WTC11 (cell line): ENCODE results near the gene MAB21L4. TPM values are rescaled to one million over a fixed set of nuclear protein-coding genes. Genes with fewer than 3 reads are reported as not detected.

Experiments used
- ATAC-seq: fragments of 200-7000 bp; cut with Tn5 transposase; 2 replicates; pipeline ENCODE4 v1.10.0; 2021; ENCODE audit warnings: mild to moderate bottlenecking, moderate library complexity
- CTCF ChIA-PET: fragments of 300-600 bp; sonication (Branson Sonifier 250); formaldehyde crosslinking; loops from one replicate; lab custom pipeline; 2021; ENCODE audit warnings: antibody characterized with exemption; lab: Charles Lee
- POLR2A ChIA-PET: fragments of 350-600 bp; sonication (Branson Sonifier 250); formaldehyde crosslinking; loops from one replicate; lab custom pipeline; 2021; ENCODE audit warnings: antibody characterized with exemption; lab: Charles Lee
- DNase-seq: peaks from one replicate; pipeline ENCODE4 v3.0.0; 2021; ENCODE audit warnings: low spot score
- H3K27ac Mint-ChIP-seq: 2 replicates; pipeline ENCODE4 v1.8.0; 2021; ENCODE audit warnings: mixed read lengths
- H3K27me3 Mint-ChIP-seq: 2 replicates; pipeline ENCODE4 v1.8.0; 2021; ENCODE audit warnings: low read depth, mild to moderate bottlenecking, moderate library complexity, mixed read lengths
- H3K36me3 Mint-ChIP-seq: 2 replicates; pipeline ENCODE4 v1.8.0; 2021; ENCODE audit warnings: mixed read lengths
- H3K4me1 Mint-ChIP-seq: 2 replicates; pipeline ENCODE4 v1.8.0; 2022; ENCODE audit warnings: mixed read lengths
- H3K4me3 Mint-ChIP-seq: 2 replicates; pipeline ENCODE4 v1.8.0; 2021; ENCODE audit warnings: mild to moderate bottlenecking, moderate library complexity, mixed read lengths
- H3K9me3 Mint-ChIP-seq: 2 replicates; pipeline ENCODE4 v1.8.0; 2021; ENCODE audit warnings: mixed read lengths
- EMX1 ChIP-seq: fragments of 250-450 bp; sonication (Bioruptor Pico); IDR thresholded peaks from 2 replicates; pipeline ENCODE4 v1.8.0; 2021; ENCODE audit warnings: mild to moderate bottlenecking
- FOXP1 ChIP-seq: sonication (generic); formaldehyde crosslinking; IDR thresholded peaks from 2 replicates; pipeline ENCODE4 v1.8.0; 2022; ENCODE audit warnings: missing genetic modification reagents, mild to moderate bottlenecking, moderate library complexity, borderline replicate concordance
- NFATC4 ChIP-seq: fragments of 250-450 bp; sonication (Bioruptor Pico); IDR thresholded peaks from 2 replicates; pipeline ENCODE4 v1.9.0; 2021; ENCODE audit warnings: mild to moderate bottlenecking
- PRRX2 ChIP-seq: fragments of 250-450 bp; sonication (Bioruptor Pico); IDR thresholded peaks from 2 replicates; pipeline ENCODE4 v1.8.0; 2021; ENCODE audit warnings: mild to moderate bottlenecking
- SP1 ChIP-seq: sonication (generic); formaldehyde crosslinking; conservative IDR thresholded peaks from 2 replicates; pipeline ENCODE4 v1.8.1; 2022; ENCODE audit warnings: missing genetic modification reagents
- TP53 ChIP-seq: sonication (generic); formaldehyde crosslinking; IDR thresholded peaks from 2 replicates; pipeline ENCODE4 v1.8.1; 2023; ENCODE audit warnings: mild to moderate bottlenecking, missing genetic modification reagents
- ZNF121 ChIP-seq: sonication (generic); formaldehyde crosslinking; IDR thresholded peaks from 2 replicates; pipeline ENCODE4 v1.8.0; 2023; ENCODE audit warnings: missing genetic modification reagents
- ZNF219 ChIP-seq: sonication (generic); formaldehyde crosslinking; IDR thresholded peaks from 2 replicates; pipeline ENCODE4 v1.8.0; 2023; ENCODE audit warnings: missing genetic modification reagents, mild to moderate bottlenecking, borderline replicate concordance
- ZNF232 ChIP-seq: sonication (generic); formaldehyde crosslinking; IDR thresholded peaks from 2 replicates; pipeline ENCODE4 v1.8.0; 2022; ENCODE audit warnings: mild to moderate bottlenecking, missing genetic modification reagents
- ZNF671 ChIP-seq: fragments of 250-450 bp; sonication (Bioruptor Pico); IDR thresholded peaks from 2 replicates; pipeline ENCODE4 v1.8.0; 2021; ENCODE audit warnings: mild to moderate bottlenecking
- total RNA-seq: library from RNA; stranded (reverse); gene quantifications from 3 replicates; pipeline ENCODE4 v1.2.3, GENCODE V29; 2021
- TF ChIP-seq, protein P1 (sequence below): sonication (generic); formaldehyde crosslinking; IDR thresholded peaks from 2 replicates; pipeline ENCODE4 v1.8.1; 2022; ENCODE audit warnings: missing genetic modification reagents, borderline replicate concordance
- TF ChIP-seq, protein P2 (sequence below): sonication (generic); formaldehyde crosslinking; IDR thresholded peaks from 2 replicates; pipeline ENCODE4 v1.8.0; 2023; ENCODE audit warnings: missing genetic modification reagents, mild to moderate bottlenecking, borderline replicate concordance
- TF ChIP-seq, protein P3 (sequence below): sonication (generic); formaldehyde crosslinking; IDR thresholded peaks from 2 replicates; pipeline ENCODE4 v1.8.0; 2022; ENCODE audit warnings: mild to moderate bottlenecking, missing genetic modification reagents
- TF ChIP-seq, protein P4 (sequence below): sonication (generic); formaldehyde crosslinking; IDR thresholded peaks from 2 replicates; pipeline ENCODE4 v1.8.1; 2023; ENCODE audit warnings: mild to moderate bottlenecking, missing genetic modification reagents, moderate library complexity
- TF ChIP-seq, protein P5 (sequence below): sonication (generic); formaldehyde crosslinking; IDR thresholded peaks from 2 replicates; pipeline ENCODE4 v1.8.1; 2022; ENCODE audit warnings: low read depth, missing genetic modification reagents, borderline replicate concordance

MAB21L4 gene
- total RNA-seq, 1 experiment from 2014 or later: not detected

DNA sequence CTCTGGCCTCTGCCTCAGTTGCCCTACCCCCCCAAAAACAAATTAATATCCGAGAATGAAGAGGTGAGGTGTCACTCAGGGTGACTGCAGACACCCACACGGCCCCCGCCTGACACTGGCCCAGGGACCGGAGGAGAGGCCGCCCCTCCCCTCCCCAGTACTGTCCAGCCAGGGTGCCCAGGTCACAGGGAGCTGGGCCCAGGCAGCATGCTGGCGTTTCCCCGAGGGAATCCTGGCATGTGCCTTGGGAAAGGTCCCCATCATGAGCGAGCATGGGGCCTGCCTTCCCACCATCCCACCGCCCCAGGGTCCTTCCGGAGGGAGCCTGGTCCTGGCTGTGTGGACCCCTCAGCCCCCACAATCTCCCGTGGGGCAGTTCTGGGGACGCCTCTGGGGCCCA is 3.0 kb downstream of the MAB21L4 start:
- Mint-ChIP-seq H3K9me3 (no peaks in the 10 kb centered on the region), H3K27me3 (no peaks in the 10 kb centered on the region), H3K36me3 (no peaks in the 10 kb centered on the region), H3K27ac (no peak overlapping the region), H3K4me3 (no peak overlapping the region), H3K4me1 (no peaks in the 10 kb centered on the region)
- no peak for ATAC-seq
- ChIA-PET POLR2A (no interaction called here), CTCF (interaction anchor here (0.8 to 1.6 kb wide), 3 partner anchors 21 to 91 kb away, joined by 3 to 5 read pairs (median 5); no protein-coding TSS in a partner anchor)
- no peak for DNase-seq
- TF ChIP-seq ZNF219 (no peak), ZNF671 (CRISPR knock-in tag) (no peak), EMX1 (CRISPR knock-in tag) (no peak), NFATC4 (no peak), ZNF121 (CRISPR knock-in tag) (no peak), FOXP1 (no peak)
- TF ChIP-seq, protein P1, sequence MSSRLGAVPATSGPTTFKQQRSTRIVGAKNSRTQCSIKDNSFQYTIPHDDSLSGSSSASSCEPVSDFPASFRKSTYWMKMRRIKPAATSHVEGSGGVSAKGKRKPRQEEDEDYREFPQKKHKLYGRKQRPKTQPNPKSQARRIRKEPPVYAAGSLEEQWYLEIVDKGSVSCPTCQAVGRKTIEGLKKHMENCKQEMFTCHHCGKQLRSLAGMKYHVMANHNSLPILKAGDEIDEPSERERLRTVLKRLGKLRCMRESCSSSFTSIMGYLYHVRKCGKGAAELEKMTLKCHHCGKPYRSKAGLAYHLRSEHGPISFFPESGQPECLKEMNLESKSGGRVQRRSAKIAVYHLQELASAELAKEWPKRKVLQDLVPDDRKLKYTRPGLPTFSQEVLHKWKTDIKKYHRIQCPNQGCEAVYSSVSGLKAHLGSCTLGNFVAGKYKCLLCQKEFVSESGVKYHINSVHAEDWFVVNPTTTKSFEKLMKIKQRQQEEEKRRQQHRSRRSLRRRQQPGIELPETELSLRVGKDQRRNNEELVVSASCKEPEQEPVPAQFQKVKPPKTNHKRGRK: no peak
- TF ChIP-seq, protein P2, sequence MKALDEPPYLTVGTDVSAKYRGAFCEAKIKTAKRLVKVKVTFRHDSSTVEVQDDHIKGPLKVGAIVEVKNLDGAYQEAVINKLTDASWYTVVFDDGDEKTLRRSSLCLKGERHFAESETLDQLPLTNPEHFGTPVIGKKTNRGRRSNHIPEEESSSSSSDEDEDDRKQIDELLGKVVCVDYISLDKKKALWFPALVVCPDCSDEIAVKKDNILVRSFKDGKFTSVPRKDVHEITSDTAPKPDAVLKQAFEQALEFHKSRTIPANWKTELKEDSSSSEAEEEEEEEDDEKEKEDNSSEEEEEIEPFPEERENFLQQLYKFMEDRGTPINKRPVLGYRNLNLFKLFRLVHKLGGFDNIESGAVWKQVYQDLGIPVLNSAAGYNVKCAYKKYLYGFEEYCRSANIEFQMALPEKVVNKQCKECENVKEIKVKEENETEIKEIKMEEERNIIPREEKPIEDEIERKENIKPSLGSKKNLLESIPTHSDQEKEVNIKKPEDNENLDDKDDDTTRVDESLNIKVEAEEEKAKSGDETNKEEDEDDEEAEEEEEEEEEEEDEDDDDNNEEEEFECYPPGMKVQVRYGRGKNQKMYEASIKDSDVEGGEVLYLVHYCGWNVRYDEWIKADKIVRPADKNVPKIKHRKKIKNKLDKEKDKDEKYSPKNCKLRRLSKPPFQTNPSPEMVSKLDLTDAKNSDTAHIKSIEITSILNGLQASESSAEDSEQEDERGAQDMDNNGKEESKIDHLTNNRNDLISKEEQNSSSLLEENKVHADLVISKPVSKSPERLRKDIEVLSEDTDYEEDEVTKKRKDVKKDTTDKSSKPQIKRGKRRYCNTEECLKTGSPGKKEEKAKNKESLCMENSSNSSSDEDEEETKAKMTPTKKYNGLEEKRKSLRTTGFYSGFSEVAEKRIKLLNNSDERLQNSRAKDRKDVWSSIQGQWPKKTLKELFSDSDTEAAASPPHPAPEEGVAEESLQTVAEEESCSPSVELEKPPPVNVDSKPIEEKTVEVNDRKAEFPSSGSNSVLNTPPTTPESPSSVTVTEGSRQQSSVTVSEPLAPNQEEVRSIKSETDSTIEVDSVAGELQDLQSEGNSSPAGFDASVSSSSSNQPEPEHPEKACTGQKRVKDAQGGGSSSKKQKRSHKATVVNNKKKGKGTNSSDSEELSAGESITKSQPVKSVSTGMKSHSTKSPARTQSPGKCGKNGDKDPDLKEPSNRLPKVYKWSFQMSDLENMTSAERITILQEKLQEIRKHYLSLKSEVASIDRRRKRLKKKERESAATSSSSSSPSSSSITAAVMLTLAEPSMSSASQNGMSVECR (CRISPR knock-in tag): no peak
- TF ChIP-seq, protein P3, sequence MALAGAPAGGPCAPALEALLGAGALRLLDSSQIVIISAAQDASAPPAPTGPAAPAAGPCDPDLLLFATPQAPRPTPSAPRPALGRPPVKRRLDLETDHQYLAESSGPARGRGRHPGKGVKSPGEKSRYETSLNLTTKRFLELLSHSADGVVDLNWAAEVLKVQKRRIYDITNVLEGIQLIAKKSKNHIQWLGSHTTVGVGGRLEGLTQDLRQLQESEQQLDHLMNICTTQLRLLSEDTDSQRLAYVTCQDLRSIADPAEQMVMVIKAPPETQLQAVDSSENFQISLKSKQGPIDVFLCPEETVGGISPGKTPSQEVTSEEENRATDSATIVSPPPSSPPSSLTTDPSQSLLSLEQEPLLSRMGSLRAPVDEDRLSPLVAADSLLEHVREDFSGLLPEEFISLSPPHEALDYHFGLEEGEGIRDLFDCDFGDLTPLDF (CRISPR knock-in tag): no peak
- TF ChIP-seq, protein P4, sequence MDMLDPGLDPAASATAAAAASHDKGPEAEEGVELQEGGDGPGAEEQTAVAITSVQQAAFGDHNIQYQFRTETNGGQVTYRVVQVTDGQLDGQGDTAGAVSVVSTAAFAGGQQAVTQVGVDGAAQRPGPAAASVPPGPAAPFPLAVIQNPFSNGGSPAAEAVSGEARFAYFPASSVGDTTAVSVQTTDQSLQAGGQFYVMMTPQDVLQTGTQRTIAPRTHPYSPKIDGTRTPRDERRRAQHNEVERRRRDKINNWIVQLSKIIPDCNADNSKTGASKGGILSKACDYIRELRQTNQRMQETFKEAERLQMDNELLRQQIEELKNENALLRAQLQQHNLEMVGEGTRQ (CRISPR knock-in tag): no peak

DNA sequence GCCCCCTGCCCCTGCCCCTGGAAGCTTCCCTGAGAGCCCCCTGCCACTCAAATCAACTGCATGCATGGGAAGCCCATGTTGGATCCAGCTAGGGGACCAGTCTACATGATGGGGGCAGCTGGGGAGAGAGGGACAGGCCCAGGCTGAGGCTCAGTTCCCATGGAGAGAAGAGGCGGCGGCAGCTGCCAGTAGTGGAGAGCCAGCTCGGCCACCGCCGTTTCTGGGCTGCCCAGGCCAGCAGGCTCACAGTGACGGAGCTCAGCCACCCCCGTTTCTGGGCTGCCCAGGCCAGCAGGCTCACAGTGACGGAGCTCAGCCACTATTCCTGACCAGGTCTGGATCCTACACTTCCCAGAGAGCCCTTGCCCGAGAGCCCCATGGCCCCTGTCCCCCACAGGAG is 3.6 kb downstream of the MAB21L4 start:
- no peak overlapping the region for H3K27ac Mint-ChIP-seq
- no peaks in the 10 kb centered on the region for H3K27me3 Mint-ChIP-seq
- ATAC-seq (no peak), DNase-seq (no peak)
- POLR2A ChIA-PET: no interaction called here
- TF ChIP-seq ZNF671 (CRISPR knock-in tag) (no peak), SP1 (CRISPR knock-in tag) (no peak), ZNF232 (no peak)
- H3K4me1 Mint-ChIP-seq: no peaks in the 10 kb centered on the region
- no peaks in the 10 kb centered on the region for H3K9me3 Mint-ChIP-seq
- CTCF ChIA-PET: interaction anchor here (0.9 to 3.3 kb wide), 4 partner anchors 22 to 91 kb away, joined by 3 to 13 read pairs (median 4); no protein-coding TSS in a partner anchor
- H3K36me3 Mint-ChIP-seq: no peaks in the 10 kb centered on the region
- no peak overlapping the region for H3K4me3 Mint-ChIP-seq

DNA sequence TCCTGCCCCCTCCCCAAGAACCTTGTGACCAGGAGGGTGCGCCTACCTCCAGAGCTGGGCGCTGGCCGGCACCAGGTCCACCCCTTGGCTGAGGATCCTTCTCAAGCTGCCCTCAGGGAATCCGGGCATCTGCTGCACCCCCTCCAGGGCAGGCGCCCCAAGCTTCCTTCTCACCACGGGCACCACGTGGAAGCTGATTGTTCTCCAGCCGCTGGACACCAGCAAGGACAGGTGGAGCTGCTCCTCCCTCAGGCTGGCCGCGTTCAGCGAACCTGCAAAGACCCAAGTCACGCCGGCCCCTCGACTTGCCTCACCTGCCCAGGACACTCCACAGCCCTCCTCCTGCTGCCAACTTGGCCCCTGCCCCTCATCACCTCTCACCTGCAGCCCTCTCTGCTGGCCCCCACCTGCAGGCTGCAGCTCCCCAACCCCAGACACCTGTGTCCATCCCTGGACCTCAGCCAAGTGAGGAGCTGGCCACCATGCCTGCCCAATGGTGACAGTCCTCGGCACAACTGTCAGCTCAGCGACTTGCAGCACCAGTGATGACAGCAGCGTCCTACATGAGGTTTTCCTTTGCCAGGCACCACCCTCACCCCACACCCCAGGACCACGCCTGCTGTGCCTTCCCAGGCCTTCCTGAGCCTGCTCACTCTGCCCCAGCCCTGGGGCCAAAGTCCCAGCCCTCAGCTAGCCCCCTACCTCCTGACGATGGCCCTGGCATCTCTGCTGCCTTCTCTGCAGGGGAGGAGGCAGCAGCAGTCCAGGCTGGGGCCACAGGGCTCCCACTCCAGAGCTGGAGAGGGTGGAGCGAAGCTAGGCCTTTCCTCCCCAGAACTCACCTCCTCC is 4.2 kb downstream of the MAB21L4 start:
- H3K9me3 Mint-ChIP-seq: no peaks in the 10 kb centered on the region
- CTCF ChIA-PET: interaction anchor here (0.5 to 3.3 kb wide), 6 partner anchors 23 to 326 kb away, joined by 3 to 13 read pairs (median 5); no protein-coding TSS in a partner anchor

More for the DNA sequence above, 4.2 kb downstream of the MAB21L4 start:
- TF ChIP-seq, protein P2 (CRISPR knock-in tag): no peak
- TF ChIP-seq TP53 (CRISPR knock-in tag) (no peak), PRRX2 (CRISPR knock-in tag) (no peak)
- TF ChIP-seq, protein P5, sequence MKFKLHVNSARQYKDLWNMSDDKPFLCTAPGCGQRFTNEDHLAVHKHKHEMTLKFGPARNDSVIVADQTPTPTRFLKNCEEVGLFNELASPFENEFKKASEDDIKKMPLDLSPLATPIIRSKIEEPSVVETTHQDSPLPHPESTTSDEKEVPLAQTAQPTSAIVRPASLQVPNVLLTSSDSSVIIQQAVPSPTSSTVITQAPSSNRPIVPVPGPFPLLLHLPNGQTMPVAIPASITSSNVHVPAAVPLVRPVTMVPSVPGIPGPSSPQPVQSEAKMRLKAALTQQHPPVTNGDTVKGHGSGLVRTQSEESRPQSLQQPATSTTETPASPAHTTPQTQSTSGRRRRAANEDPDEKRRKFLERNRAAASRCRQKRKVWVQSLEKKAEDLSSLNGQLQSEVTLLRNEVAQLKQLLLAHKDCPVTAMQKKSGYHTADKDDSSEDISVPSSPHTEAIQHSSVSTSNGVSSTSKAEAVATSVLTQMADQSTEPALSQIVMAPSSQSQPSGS (CRISPR knock-in tag): no peak
- TF ChIP-seq, all 79 proteins: peak for 0
- no peaks in the 10 kb centered on the region for H3K4me1 Mint-ChIP-seq
- no peaks in the 10 kb centered on the region for H3K36me3 Mint-ChIP-seq
- POLR2A ChIA-PET: no interaction called here
- no peaks in the 10 kb centered on the region for H3K27me3 Mint-ChIP-seq
- no peak for DNase-seq
- no peak for ATAC-seq
- H3K4me3 Mint-ChIP-seq: no peak overlapping the region
- H3K27ac Mint-ChIP-seq: no peak overlapping the region
